ENCODE results near the gene MYL9. TPM values are rescaled to one million over a fixed set of nuclear protein-coding genes. Genes with fewer than 3 reads are reported as not detected.

Gene MYL9
- total and polyA plus RNA-seq, 4 donors: 0.98 to 27.0 (median 7.6) TPM

DNA sequence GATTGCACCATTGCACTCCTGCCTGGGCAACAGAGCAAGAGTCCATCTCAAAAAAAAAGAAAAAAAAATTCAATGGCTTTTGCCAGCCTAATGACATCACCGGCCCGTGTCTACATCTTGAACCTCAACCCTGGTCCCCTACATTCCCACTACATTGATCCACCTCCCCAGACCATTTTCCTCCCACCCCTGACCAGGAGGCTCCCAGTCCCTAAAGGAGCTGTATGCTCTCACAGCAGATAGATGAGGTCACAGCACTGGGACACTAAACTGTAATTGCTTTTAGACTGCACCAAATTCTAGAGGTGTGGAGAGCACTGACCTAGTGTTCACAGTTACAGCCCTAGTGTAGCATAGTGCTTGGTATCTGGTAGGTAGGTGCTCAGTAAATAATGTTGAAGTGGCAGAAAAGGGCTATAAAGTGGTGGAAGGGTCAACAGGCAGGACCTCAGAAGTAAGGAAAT, 42.7 kb downstream of the MYL9 start:
- Histone ChIP-seq H3K27ac (ENCODE audit: low read depth in 1 of 2, low read length in 2 of 2) (no peak overlapping the region), H3K9ac (ENCODE audit: low read depth in 1 of 2, low read length in 2 of 2) (no peak overlapping the region), H3K4me1 (ENCODE audit: control insufficient read depth in 4 of 4, insufficient read depth in 4 of 4, low read length in 3 of 4) (no peaks in the 10 kb centered on the region), H3K9me3 (ENCODE audit: control insufficient read depth in 4 of 4, low read length in 3 of 4) (no peaks in the 10 kb centered on the region), H3K36me3 (ENCODE audit: control insufficient read depth in 4 of 4, insufficient read depth in 3 of 4, low read depth in 1 of 4, low read length in 3 of 4) (peaks cover 8 to 27% (median 17%) of the 10 kb centered on the region in 4 donors), H3K4me3 (ENCODE audit: low read depth in 1 of 3, low read length in 3 of 3) (no peak overlapping the region), H3K27me3 (ENCODE audit: control insufficient read depth in 4 of 4, insufficient read depth in 4 of 4, low read length in 3 of 4) (no peaks in the 10 kb centered on the region)
- WGBS: 58% methylated on average over 2 of the region's 2 CpGs
- TF ChIP-seq JUND (IDR thresholded peaks at IDR 0.05) (no peak), HNF4A (conservative IDR thresholded peaks at IDR 0.05) (peak; percentile 58 to 65), RXRA (IDR thresholded peaks at IDR 0.05) (peak in 1 of 2 donors; percentile 15), YY1 (IDR thresholded peaks at IDR 0.05) (no peak), GABPA (IDR thresholded peaks at IDR 0.05 in 1 of 2, conservative IDR thresholded peaks at IDR 0.05 in 1 of 2) (no peak), NR2F2 (IDR thresholded peaks at IDR 0.05) (no peak)
- TF ChIP-seq, protein P1, sequence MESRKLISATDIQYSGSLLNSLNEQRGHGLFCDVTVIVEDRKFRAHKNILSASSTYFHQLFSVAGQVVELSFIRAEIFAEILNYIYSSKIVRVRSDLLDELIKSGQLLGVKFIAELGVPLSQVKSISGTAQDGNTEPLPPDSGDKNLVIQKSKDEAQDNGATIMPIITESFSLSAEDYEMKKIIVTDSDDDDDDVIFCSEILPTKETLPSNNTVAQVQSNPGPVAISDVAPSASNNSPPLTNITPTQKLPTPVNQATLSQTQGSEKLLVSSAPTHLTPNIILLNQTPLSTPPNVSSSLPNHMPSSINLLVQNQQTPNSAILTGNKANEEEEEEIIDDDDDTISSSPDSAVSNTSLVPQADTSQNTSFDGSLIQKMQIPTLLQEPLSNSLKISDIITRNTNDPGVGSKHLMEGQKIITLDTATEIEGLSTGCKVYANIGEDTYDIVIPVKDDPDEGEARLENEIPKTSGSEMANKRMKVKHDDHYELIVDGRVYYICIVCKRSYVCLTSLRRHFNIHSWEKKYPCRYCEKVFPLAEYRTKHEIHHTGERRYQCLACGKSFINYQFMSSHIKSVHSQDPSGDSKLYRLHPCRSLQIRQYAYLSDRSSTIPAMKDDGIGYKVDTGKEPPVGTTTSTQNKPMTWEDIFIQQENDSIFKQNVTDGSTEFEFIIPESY (IDR thresholded peaks at IDR 0.05): no peak
- no peak for DNase-seq (ENCODE audit: low spot score)

GRCh38 chr20:36585410-36586125, 44.2 kb downstream of the MYL9 start:
- no peak for DNase-seq (ENCODE audit: low spot score)
- no peak overlapping the region for H3K27ac ChIP-seq (ENCODE audit: low read depth in 1 of 2, low read length in 2 of 2)
- H3K27me3 ChIP-seq (ENCODE audit: control insufficient read depth in 4 of 4, insufficient read depth in 4 of 4, low read length in 3 of 4): no peaks in the 10 kb centered on the region
- H3K9me3 ChIP-seq (ENCODE audit: control insufficient read depth in 4 of 4, low read length in 3 of 4): no peaks in the 10 kb centered on the region
- 91% methylated on average over 8 of the region's 8 CpGs for WGBS
- no peaks in the 10 kb centered on the region for H3K4me1 ChIP-seq (ENCODE audit: control insufficient read depth in 4 of 4, insufficient read depth in 4 of 4, low read length in 3 of 4)
- TF ChIP-seq, protein P2, sequence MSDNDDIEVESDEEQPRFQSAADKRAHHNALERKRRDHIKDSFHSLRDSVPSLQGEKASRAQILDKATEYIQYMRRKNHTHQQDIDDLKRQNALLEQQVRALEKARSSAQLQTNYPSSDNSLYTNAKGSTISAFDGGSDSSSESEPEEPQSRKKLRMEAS (IDR thresholded peaks at IDR 0.05): no peak
- no peak for TF ChIP-seq EGR1 (IDR thresholded peaks at IDR 0.05; ENCODE audit: low read depth in 2 of 2)
- TF ChIP-seq HNF4G (IDR thresholded peaks at IDR 0.05): no peak
- TF ChIP-seq YY1 (IDR thresholded peaks at IDR 0.05): no peak
- TF ChIP-seq, protein P3, sequence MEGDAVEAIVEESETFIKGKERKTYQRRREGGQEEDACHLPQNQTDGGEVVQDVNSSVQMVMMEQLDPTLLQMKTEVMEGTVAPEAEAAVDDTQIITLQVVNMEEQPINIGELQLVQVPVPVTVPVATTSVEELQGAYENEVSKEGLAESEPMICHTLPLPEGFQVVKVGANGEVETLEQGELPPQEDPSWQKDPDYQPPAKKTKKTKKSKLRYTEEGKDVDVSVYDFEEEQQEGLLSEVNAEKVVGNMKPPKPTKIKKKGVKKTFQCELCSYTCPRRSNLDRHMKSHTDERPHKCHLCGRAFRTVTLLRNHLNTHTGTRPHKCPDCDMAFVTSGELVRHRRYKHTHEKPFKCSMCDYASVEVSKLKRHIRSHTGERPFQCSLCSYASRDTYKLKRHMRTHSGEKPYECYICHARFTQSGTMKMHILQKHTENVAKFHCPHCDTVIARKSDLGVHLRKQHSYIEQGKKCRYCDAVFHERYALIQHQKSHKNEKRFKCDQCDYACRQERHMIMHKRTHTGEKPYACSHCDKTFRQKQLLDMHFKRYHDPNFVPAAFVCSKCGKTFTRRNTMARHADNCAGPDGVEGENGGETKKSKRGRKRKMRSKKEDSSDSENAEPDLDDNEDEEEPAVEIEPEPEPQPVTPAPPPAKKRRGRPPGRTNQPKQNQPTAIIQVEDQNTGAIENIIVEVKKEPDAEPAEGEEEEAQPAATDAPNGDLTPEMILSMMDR (IDR thresholded peaks at IDR 0.05; ENCODE audit: low read depth, low read length, missing input control): no peak
- TF ChIP-seq REST (IDR thresholded peaks at IDR 0.05): no peak
- no peak for TF ChIP-seq RXRA (IDR thresholded peaks at IDR 0.05)
- TF ChIP-seq FOXA2 (IDR thresholded peaks at IDR 0.05): no peak
- TF ChIP-seq NR2F2 (IDR thresholded peaks at IDR 0.05): no peak
- no peak for TF ChIP-seq SP1 (IDR thresholded peaks at IDR 0.05)
- no peak for TF ChIP-seq RAD21 (IDR thresholded peaks at IDR 0.05)
- TF ChIP-seq JUND (IDR thresholded peaks at IDR 0.05): no peak
- no peak for TF ChIP-seq FOXA1 (IDR thresholded peaks at IDR 0.05)
- TF ChIP-seq, protein P4, sequence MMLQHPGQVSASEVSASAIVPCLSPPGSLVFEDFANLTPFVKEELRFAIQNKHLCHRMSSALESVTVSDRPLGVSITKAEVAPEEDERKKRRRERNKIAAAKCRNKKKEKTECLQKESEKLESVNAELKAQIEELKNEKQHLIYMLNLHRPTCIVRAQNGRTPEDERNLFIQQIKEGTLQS (IDR thresholded peaks at IDR 0.05): no peak
- no peak for TF ChIP-seq TAF1 (conservative IDR thresholded peaks at IDR 0.05)
- TF ChIP-seq HNF4A (conservative IDR thresholded peaks at IDR 0.05): no peak
- TF ChIP-seq, protein P1 (IDR thresholded peaks at IDR 0.05): no peak
- peaks cover 4 to 19% (median 12%) of the 10 kb centered on the region in 4 donors for H3K36me3 ChIP-seq (ENCODE audit: control insufficient read depth in 4 of 4, insufficient read depth in 3 of 4, low read depth in 1 of 4, low read length in 3 of 4)
- H3K4me3 ChIP-seq (ENCODE audit: low read depth in 1 of 3, low read length in 3 of 3): no peak overlapping the region
- H3K9ac ChIP-seq (ENCODE audit: low read depth in 1 of 2, low read length in 2 of 2): no peak overlapping the region

Measured in liver (tissue), 9 donors.